Mucosa of gallbladder (tissue), 1 donor: Measurements from ENCODE around the gene STOX2. TPM values are rescaled to one million over a fixed set of nuclear protein-coding genes. Genes with fewer than 3 reads are reported as not detected.

ENCODE experiments used
- DNase-seq: peaks from one replicate; pipeline ENCODE4 v3.0.0-alpha.2; 2020; ENCODE audit warnings: low spot score
- total RNA-seq: library from RNA; stranded (reverse); gene quantifications from one replicate; pipeline ENCODE4 v1.2.1, GENCODE V29; 2021
- donor health status: DM: no; HTN: no; CAD: no.

The STOX2 gene
- total RNA-seq, 1 donor from 2014 or later, result 6.6 TPM

DNA sequence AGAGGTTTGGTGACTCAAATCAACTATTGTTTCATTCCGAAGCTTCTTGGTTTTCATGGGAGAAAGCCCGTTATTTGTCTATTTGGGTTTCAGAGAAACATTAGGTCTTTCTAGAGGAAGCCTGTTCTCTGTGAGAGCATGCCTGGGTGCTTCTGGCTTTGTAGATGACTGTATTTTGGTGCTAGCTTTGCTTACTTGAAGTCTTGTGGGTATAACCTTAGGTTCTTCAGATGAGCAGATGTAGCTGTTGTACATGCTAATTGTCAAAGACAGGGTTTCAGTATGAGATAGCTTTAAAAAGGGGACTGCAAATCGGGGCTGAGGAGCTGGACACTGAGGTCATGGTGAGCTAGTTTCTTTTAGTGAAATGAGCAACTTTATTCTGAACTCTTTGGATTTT is 7.9 kb upstream of the STOX2 start:
- DNase-seq, result no peak

- DNase-seq, result no peak
Observed at GRCh38 chr4:183898456-183898855, 6.7 kb upstream of the STOX2 start.

GRCh38 chr4:183903021-183903760 is 1.9 kb upstream of the STOX2 start:
- DNase-seq, result no peak

DNA sequence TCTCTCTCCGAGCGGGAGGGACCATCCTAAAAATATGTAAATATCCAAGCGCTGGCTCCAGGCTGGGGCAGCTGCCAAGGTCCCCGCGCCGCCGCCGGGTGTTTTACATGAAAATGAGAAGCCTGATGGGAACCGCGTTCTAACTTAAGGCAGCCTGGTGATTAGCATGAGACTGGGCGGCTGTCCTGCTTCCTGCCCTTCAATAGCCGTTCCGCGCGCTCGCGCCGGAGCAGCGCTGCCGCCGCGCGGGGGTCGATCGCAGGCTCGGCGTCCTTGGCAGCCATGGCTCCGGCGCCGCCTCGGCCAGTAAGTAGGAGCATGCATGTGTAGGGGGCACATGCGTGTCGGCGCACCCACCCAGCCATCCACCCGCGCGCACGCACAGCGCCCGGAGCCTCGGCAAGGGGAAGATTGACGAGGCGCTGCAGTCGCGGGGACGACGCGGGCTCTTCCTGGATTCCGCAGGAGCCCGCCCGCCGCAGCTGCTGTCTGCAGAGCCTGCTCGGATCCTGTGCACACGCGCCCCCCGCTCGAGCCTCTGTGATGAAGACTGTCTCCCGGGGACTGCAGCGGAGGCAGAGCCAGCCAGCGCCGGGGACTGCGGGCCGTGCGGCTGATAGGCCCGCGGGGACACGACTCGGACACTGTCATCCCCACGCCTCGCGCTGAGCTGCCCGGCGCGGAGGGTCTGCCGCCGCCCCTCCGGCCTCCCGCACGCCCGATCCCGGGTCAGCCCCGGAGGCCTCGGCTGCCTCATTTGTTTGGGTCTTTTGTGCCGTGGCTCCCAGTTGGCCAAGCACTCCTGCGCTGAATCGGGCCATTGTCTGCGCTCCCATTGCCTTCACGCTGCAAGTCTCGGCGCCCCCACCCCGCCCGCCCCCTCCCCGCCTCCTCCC is 734 bp downstream of the STOX2 start:
- DNase-seq, result peak; percentile 14

DNA sequence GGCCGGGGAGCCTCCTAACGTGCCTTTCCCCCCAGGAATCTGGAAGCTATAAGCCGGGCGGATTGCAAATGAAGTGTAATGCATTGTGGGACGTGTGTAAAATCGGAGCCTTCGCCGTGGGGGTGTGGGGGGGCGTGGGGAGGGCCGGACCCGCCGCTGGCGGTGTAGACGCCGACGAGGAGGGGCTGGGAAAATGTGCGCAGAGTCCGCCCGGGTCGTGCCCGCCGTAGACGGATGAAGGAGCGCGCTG is 1.3 kb downstream of the STOX2 start:
- DNase-seq, result no peak

- DNase-seq, result no peak
Observed at GRCh38 chr4:183906739-183907651, 1.9 kb downstream of the STOX2 start.

GRCh38 chr4:183907871-183908683 is 3.0 kb downstream of the STOX2 start:
- DNase-seq, result no peak

- no peak for DNase-seq
Observed at GRCh38 chr4:183909187-183909586, 4.1 kb downstream of the STOX2 start.

GRCh38 chr4:183909801-183910200 is 4.7 kb downstream of the STOX2 start:
- DNase-seq, result no peak

GRCh38 chr4:183912585-183912984 is 7.5 kb downstream of the STOX2 start:
- DNase-seq, result no peak

DNA sequence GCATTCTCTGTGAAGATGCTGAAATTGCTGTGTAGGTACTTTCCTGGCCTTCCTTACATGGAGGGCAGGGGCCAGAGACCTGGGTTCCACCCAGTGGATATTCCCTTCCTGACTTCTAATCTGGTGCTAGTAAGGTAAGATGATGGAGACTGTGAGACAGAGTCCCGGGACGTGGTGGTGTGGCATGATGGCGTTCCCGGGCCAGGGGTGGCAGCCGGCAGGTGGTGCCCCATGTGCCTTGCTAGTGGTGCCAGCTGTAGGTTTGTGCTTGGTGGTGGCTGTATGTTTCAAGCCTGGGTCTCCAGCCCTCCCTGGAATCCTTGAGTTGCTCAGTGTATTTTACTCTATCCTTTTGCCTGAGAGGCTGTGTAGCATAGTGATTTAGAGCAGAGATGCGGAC is 10.9 kb downstream of the STOX2 start:
- DNase-seq, result no peak

GRCh38 chr4:183918696-183919095 is 13.6 kb downstream of the STOX2 start:
- DNase-seq, result no peak

GRCh38 chr4:183919141-183919540 is 14.0 kb downstream of the STOX2 start:
- no peak for DNase-seq

DNA sequence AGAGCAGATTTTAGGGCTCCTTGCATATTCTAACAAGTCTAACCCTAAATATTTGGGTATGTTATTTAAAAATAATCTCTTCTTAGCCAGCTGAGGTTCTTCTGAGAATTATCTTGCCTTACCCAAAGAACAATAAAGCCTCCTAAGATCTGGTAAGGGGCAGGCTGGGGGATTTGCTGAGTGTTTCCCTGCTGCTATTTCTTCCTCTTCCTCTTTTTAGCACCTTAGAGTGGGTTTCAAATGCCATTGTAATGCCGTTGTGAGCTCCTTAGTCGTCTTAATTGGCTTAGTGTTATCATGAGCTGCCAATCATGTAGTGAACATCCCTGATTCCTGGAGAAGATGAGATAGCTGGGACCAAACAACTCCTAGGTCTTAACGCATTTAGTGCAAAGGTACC is 15.4 kb downstream of the STOX2 start:
- DNase-seq, result no peak

GRCh38 chr4:183921335-183921734 is 16.2 kb downstream of the STOX2 start:
- no peak for DNase-seq

- peak; percentile 17 for DNase-seq
Observed at GRCh38 chr4:183924362-183925044, 19.4 kb downstream of the STOX2 start.

GRCh38 chr4:183926950-183927349 is 21.8 kb downstream of the STOX2 start:
- DNase-seq, result no peak

DNA sequence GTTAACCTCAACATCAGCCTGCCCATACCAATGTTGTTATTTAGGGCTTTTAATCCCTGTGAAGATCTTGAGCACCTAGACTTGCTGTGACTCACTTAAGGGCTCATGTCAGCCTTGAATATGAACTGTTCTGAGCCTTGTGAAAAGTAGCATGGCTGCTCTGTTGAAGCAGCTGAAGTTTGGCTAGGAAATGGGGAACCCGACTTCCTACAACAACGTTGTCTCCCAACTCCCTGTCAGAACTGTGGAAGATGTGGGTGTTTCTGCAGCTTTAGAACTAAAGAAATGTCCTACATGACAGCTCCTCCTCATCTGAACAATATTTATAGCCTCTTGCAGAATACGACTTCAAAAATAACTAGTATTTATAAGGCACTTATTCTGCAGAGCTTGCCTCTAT is 27.5 kb downstream of the STOX2 start:
- no peak for DNase-seq

- DNase-seq, result no peak
Observed at GRCh38 chr4:183934761-183935160, 29.7 kb downstream of the STOX2 start.

GRCh38 chr4:183935355-183936005 is 30.4 kb downstream of the STOX2 start:
- DNase-seq, result no peak
